Ramos (cell line): ENCODE results near the gene MAP2K7.
"Not testable (repeated sequence)": the region's sequence is repeated elsewhere in the genome, so short reads cannot be mapped to it uniquely, and the experiment has no call there.

Experiments
- in situ Hi-C: fragments of 300-500 bp; cut with MboI; formaldehyde crosslinking; loops from one replicate; pipeline ENCODE4 v1.14.3; 2022; ENCODE audit warnings: low sequenced_read_pairs; ENCODE audit not compliant: unreplicated experiment

The MAP2K7 gene

DNA sequence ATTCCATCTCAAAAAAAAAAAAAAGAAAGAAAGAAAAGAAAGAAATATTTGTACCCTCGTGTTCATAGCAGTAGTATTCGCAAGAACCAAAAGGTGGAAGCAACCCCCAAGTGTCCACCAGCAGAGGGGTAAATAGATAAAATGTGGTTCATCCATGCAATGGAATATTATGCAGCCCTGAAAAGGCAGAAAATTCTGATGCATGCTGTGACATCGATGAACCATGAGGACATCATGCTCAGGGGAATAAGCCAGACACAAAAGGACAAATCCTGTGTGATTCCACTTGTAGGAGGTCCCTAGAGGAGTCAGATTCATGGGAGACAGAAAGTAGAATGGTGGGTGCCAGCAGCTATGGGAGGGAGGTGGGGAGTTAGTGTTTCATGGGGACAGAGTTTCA, 21.8 kb upstream of the MAP2K7 start:
- in situ Hi-C loops, result no loop called here

DNA sequence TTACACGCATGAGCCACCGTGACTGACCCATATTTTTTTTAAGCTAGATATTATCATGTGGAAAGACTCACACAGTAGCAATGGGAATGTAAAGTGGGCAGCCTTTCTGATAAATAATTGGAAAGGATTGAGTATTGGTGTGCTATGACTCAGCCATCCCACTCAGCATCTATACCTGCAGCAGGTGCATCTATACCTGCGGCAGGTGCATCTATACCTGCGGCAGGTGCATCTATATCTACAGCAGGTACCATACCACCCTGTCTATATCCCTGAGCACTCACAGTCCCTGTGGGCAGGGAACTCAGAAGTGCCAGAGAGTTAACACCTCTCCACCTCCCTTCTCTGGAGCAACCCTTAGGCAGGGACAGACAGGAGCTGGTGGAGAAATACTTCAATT, 20.6 kb upstream of the MAP2K7 start:
- in situ Hi-C loops, result no loop called here

DNA sequence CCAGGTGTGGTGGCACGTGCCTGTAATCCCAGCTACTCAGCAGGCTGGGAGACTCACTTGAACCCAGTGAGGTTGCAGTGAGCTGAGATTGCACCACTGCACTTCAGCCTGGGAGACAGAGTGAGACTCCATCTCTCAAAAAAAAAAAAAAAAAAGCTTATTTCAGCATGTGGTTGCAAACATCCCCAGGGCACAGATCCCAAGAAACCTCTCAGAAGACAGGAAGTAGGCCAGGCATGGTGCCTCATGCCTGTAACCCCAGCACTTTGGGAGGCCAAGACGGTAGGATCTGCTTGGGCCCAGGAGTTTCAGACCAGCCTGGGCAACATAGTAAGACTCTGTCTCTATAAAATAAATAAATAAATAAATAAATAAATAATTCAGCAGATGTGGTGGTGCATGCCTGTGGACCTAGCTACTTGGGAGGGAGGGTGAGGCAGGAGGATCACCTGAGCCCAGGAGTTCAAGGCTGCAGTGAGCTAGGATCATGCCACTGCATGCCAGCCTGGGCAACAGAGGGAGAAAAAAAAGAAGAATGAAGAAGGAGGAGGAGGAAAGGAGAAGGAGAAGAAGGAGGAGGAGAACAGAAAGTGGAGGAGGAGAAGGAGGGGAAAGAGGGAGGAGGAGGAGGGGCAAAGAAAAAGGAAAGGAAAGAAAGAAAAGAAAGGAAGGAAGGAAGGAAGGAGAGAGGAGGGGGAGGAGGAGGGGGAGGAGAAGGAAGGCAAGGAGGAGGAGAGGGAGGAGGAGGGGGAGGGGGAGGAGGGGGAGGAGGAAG, 19.7 kb upstream of the MAP2K7 start:
- in situ Hi-C loops, result no loop called here

DNA sequence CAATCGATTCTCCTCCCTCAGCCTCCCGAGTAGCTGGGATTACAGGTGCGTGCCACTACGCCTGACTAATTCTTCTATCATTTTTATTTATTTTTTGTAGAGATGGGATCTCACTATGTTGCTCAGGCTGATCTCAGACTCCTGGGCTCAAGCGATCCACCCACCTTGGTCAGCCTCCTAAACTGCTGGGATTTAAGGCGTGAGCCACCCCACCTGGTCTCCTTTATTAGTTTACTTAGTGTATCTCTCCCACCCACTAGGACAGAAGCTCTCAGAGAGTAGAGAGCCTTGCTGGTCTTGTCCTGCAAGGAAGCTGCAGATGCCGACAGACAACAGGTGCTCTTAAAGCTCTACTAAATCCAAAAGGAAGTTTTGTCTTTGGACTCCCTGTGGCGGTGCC, 17.9 kb upstream of the MAP2K7 start:
- in situ Hi-C loops, result no loop called here

DNA sequence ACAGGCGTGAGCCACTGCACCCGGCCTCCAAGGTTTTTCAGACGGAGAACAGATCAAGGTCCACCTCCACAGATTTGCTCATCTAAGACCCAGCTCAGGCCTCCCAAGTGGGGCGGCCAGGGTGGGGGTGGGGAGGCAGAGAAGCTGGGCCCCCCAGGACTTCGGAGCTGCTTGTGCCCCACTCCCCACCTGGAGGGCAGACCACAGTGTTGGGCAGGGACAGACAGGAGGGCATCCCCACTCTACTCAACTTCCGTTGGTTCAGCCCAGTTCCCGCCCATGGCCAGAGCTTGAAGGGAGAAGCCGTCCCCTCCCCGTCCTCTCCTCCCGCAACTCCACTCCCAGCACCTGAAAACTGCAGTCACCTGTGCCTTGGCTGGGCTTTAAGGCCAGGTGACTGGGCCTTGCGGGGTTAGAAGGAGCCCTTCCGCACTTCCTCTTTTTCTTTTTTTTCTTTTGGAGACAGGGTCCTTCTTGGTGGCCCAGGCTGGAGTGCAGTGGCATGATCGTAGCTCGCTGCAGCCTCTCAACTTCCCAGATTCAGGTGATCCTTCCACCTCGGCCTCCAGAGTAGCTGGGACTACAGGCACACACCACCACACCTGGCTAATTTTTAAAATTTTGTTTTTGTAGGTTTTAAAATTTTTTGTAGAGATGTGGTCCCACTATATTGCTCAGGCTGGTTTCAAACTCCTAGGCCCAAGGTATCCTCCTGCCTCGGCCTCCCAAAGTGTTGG, 16.1 kb upstream of the MAP2K7 start:
- in situ Hi-C loops, result no loop called here

DNA sequence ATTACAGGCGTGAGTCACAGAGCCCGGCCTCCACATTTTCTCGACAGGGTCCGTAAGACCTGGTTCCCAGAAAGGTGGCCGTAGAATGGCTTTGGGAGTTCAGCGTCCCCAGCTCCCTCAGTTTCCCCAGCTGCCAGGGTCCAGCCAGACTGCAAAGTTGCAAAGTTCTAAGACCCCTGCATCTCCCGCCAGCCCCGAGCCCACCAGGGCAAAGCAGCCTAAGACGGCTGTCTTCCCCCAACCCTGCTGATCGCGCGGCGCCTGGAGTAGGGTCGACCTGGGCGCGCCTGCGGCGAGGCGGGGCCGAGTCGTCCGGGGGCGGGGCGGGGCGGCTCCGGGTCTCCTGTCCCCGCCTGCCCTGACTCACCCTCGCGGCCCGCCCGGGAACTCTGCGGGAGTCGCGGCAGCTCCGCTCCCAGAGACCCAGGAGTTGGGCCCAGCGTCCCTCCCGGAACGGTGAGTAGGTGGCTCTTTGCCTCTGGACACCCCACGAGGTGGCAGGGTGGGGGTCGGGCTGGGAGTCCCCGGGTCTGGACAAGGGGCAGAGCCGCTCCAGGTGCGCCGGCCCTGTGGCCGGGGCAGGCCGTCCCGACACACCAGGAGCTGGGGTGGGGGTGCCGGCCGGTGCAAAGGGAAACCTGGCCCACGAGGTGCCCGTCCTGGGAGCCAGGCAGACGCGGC, 15.4 kb upstream of the MAP2K7 start, which contains the start of gene LRRC8E:
Gene LRRC8E, plus strand, starts transcription at position 366 of the 681 bp plus-strand sequence. CDS start 7,094 bp downstream, outside the sequence.
- in situ Hi-C loops, result no loop called here

DNA sequence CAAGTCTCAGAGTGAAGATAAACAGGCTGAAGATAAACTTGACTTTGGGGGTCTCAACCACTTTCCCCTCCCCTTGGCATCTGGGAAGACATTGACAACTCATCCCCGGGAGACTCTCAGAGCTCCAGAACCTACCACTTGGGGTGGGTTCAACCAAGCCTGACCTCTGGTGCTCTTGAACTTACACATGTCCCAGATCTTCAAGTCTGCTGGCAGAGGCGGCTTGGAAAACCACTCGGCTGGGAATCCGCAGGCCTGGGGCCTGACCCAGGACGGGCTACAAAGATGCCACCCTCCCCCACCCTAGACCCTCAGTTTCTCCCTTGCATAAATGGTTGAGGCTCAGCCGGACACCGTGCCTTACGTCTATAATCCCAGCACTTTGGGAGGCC, 14.9 kb upstream of the MAP2K7 start:
- in situ Hi-C loops, result no loop called here

DNA sequence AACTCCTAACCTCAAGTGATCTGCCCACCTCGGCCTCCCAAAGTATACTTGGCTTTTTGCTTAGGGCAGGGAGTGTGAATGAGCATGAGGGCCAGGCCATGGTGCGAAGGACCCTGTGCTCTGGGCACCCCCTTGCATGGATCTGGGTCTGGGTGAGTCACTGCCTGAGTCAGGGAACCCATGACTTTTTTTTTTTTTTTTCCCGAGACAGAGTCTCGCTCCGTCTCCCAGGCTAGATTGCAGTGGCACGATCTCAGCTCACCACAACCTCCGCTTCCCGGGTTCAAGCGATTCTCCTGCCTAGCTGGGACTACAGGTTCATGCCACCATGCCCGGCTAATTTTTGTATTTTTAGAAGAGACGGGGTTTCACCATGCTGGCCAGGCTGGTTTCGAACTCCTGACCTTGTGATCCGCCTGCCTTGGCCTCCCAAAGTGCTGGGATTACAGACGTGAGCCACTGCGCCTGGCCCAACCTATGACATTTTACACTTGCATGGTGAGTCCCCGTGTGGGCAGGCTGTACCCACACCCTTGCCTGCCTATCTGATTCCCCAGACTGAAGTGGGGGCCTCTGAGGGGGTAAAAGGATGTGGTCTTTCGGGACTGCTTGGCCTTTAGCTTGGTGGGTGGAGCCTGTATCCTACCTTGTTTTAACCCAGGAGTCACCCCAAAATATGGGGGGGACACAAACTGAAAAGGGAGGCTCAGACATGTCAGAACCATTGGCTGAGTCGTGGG, 10.1 kb upstream of the MAP2K7 start:
- in situ Hi-C loops, result not testable (repeated sequence)

DNA sequence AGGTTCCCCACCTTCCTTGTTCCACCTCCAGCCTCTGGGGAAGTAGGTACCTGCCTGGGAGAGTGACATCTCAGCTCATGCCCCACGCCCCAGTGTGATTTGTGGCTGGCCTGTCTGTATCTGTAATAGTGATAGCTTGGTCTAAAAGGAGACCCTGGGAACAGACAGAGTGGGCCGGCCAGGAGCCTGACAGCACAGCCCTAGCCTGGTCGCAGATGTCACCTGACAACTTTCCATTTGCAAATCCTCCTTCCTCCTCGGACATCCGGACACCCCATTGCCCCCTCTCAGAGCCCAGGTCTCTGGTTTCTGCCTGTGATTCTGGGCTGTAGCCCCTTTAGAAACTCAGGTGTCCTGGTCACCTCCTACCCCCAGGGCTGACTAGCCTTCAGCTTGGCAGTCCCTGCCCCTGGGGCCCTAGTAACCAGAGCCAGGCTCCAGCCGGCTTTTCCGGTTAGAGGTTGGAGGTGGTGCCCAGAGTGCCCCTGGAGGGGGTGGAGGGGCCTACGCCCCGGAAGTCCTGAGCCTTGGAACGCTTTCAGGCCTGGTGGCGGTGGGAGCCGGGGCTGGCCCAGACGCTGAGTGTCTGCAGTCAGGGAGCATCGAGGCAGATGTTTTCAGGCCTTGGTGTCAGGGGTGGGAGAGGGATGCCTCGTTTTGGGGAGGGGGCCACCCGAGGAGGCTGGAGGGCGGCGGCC, 8.9 kb upstream of the MAP2K7 start:
- in situ Hi-C loops, result no loop called here

DNA sequence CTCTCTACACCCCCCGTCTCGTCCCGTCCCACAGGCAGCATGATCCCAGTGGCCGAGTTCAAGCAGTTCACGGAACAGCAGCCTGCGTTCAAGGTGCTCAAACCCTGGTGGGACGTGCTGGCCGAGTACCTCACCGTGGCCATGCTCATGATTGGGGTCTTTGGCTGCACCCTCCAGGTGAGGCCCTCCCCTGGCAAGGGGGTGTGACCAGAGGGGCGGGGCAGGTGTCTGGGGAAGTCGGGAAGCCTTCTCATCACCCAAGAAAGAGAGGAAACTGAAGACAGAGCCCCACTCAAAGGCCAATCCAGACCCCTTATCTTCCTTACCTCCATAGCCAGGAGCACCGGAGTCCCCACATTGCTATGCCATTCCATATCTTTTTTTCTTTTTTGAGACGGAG, 8.1 kb upstream of the MAP2K7 start:
- in situ Hi-C loops, result no loop called here

DNA sequence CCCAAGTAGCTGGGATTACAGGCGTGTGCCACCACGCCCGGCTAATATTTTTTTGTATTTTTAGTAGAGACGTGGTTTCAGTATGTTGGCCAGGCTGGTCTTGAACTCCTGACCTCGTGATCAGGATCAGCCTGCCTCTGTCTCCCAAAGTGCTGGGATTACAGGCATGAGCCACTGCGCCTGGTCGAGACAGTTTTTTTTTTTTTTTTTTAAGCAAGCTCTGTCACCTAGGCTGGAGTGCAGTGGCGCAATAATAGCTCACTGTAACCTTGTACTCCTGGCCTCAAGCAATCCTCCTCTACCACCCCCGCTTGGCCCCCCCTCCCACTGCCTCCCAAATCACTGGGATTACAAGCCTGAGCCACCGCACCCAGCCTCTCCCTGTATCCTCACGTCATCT, 6.4 kb upstream of the MAP2K7 start:
- in situ Hi-C loops, result no loop called here

DNA sequence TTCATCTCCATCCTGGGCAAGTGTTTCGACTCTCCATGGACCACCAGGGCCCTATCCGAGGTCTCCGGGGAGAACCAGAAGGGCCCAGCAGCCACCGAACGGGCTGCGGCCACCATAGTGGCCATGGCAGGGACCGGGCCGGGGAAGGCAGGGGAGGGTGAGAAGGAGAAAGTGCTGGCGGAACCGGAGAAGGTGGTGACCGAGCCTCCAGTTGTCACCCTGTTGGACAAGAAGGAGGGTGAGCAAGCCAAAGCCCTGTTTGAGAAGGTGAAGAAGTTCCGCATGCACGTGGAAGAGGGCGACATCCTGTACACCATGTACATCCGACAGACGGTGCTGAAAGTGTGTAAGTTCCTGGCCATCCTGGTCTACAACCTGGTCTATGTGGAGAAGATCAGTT, 4.7 kb upstream of the MAP2K7 start:
- in situ Hi-C loops, result no loop called here

DNA sequence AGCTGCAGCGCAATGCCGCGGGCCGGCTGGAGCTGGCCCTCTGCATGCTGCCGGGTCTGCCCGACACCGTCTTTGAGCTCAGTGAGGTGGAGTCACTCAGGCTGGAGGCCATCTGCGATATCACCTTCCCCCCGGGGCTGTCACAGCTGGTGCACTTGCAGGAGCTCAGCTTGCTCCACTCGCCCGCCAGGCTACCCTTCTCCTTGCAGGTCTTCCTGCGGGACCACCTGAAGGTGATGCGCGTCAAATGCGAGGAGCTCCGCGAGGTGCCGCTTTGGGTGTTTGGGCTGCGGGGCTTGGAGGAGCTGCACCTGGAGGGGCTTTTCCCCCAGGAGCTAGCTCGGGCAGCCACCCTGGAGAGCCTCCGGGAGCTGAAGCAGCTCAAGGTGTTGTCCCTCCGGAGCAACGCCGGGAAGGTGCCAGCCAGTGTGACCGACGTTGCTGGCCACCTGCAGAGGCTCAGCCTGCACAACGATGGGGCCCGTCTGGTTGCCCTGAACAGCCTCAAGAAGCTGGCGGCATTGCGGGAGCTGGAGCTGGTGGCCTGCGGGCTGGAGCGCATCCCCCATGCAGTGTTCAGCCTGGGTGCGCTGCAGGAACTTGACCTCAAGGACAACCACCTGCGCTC, 3.8 kb upstream of the MAP2K7 start:
- in situ Hi-C loops, result no loop called here

DNA sequence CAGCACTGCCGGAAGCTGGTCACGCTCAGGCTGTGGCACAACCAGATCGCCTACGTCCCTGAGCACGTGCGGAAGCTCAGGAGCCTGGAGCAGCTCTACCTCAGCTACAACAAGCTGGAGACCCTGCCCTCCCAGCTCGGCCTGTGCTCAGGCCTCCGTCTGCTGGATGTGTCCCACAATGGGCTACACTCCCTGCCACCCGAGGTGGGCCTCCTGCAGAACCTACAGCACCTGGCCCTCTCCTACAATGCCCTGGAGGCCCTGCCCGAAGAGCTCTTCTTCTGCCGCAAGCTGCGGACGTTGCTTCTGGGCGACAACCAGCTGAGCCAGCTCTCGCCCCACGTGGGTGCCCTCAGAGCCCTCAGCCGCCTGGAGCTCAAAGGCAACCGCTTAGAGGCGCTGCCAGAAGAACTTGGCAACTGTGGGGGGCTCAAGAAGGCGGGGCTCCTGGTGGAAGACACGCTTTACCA, 3.2 kb upstream of the MAP2K7 start:
- in situ Hi-C loops, result no loop called here

DNA sequence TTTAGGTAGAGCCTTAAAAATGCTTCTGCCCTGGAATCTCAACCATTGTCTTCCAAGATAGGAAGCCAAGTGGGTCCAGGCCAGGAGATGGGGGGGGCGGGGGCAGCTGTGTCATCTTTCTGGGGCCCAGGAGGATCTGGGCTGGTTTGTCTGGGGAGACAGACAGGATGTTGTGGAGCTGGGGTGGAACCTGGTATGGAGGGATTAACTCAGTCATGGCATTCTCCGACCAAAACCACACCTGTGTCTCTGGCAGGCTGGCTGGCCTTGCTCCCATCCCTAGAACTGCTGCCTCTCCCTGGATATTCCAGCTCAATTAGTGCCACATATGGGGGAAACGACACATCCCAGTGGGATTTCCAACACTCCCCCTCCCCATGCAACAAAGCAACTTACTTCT, 2.7 kb upstream of the MAP2K7 start:
- in situ Hi-C loops, result no loop called here

DNA sequence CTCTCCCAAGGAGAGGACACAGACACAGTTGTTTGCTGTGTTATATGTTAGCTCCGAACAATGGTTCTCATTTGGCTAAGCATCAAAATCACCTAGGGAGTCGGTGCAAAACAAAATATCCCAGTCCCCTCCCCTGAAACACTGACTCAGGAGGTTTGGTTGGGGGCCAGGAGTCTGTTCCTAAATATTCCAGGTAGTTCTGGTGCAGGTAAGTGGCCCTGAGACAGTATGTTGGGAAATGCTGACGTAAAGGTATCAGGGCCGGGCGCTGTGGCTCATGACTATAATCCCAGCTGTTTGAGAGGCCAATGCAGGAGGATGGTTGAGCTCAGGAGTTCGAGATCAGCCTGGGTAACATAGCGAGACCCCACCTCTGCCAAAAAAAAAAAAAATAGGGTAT, 2.3 kb upstream of the MAP2K7 start:
- in situ Hi-C loops, result no loop called here

DNA sequence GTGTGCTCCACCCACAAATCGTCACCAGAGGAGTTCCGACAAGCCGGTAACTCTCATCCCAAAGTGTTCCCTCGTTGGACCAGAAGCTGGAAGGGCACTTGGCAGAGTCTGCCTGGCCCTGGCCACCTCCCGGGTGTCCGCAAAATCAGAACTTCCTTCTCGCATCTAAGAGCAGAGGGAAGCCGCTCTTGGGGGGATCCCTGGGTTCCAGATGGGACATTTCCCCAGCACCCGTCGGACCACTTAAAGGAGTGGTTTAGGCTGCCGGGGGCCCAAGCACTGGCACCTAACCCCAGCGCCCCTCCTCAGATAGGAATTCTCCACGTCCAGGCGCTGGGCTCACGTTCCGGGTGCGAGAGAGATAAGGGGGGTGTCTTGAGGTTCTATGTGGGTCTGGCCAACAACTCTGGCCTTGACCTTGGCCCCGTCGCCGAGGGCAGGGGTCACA, 857 bp upstream of the MAP2K7 start:
- in situ Hi-C loops, result no loop called here

DNA sequence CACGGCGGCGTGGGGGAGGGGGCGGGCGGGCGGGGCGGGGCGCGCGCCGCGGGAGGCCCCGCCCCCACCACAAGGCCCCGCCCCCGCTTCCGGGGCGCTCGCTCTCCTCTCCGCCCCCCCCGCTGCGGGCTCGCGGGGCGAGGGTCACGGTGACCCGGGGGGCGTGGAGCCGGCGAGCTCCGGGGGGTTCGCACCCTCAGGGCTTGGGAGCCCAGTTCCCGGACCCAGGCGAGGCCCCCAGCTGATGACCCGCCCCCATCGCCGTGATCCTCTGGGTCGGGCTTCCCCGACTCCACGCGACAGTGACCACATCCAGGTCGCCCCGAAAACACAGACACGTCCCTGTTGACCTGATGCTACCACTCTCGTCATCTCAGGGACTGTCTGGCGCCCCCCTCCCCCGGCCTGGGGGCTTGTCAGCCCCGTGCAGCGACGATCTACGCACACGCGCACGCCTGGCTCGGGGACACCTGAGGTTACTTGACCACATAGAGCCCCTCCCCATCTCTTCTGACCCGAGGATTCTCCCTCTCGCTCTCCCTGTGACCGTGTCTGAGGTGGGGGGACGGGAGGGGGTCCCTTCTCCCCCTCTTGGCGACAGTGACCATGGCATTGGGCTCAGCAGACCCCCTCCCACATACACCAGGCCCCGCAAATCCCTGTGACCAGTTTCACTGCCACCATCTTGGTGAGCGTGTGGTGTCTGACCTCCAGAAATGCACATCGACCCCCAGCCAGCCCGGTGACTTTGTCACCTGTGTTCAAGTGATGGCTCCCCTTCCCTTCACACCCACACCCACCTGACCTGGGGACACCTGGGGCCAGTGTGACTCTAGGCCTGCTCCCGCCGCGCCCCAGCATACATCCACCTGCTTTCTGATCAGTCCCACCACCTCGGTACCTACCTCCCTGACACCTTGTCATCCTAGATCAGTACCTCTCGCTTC, 670 bp downstream of the MAP2K7 start:
- in situ Hi-C loops, result no loop called here
